Activated naive CD4-positive, alpha-beta T cell treated with anti-CD3 and anti-CD28 coated beads for 36 hours (primary cell): Measurements from ENCODE around the gene VWA8. TPM values are rescaled to one million over a fixed set of nuclear protein-coding genes. Genes with fewer than 3 reads are reported as not detected.
"Not testable (repeated sequence)": the region's sequence is repeated elsewhere in the genome, so short reads cannot be mapped to it uniquely, and the experiment has no call there.

ENCODE experiments used
- CTCF ChIA-PET: fragments of 350-600 bp; sonication (Branson Sonifier 250); formaldehyde crosslinking; loops from one replicate; lab custom pipeline; 2021; ENCODE audit warnings: antibody characterized with exemption; lab: Charles Lee
- DNase-seq: peaks from one replicate; pipeline ENCODE4 v3.0.0-alpha.2; 2020
- H3K27ac Mint-ChIP-seq: one replicate; pipeline ENCODE4 v1.8.0; 2021; ENCODE audit warnings: mild to moderate bottlenecking, mixed read lengths
- H3K27me3 Mint-ChIP-seq: one replicate; pipeline ENCODE4 v1.8.0; 2021; ENCODE audit warnings: low read depth, mixed read lengths
- H3K36me3 Mint-ChIP-seq: one replicate; pipeline ENCODE4 v1.8.0; 2021; ENCODE audit warnings: low read depth, mixed read lengths
- H3K4me1 Mint-ChIP-seq: one replicate; pipeline ENCODE4 v1.8.0; 2021; ENCODE audit warnings: low read depth, mixed read lengths
- H3K4me3 Mint-ChIP-seq: one replicate; pipeline ENCODE4 v1.8.0; 2021; ENCODE audit warnings: mild to moderate bottlenecking, moderate library complexity, mixed read lengths
- H3K9me3 Mint-ChIP-seq: one replicate; pipeline ENCODE4 v1.8.0; 2021; ENCODE audit warnings: mixed read lengths
- intact Hi-C: fragments of 100-400 bp; cut with micrococcal nuclease; formaldehyde crosslinking; loops from one replicate; pipeline ENCODE4 v1.15.1; 2023
- total RNA-seq, 2 experiments: library from RNA; stranded (reverse); gene quantifications; one replicate each; pipeline ENCODE4 v1.2.3, GENCODE V29; 2021

VWA8 gene
- total RNA-seq, 2 experiments from 2014 or later = 21.2 to 21.5 TPM

- Mint-ChIP-seq H3K9me3 (no peaks in the 10 kb centered on the region), H3K4me1 (peaks cover 19% of the 10 kb centered on the region), H3K36me3 (no peaks in the 10 kb centered on the region), H3K4me3 (no peak overlapping the region), H3K27ac (no peak overlapping the region), H3K27me3 (no peaks in the 10 kb centered on the region)
- intact Hi-C loops = loop anchor here (10.0 kb wide), 1 partner anchor 603 kb away; no protein-coding TSS in a partner anchor
- CTCF ChIA-PET = interaction anchor here (0.6 to 1.9 kb wide), 2 partner anchors 11 to 453 kb away, joined by 3 to 10 read pairs; no protein-coding TSS in a partner anchor
- no peak for DNase-seq
Measured at GRCh38 chr13:41658057-41658661, 302.8 kb downstream of the VWA8 start.

GRCh38 chr13:41655997-41656396, 304.9 kb downstream of the VWA8 start:
- Mint-ChIP-seq H3K27me3 (no peaks in the 10 kb centered on the region), H3K4me1 (peaks cover 22% of the 10 kb centered on the region), H3K36me3 (no peaks in the 10 kb centered on the region), H3K27ac (peak overlapping the region; percentile 27), H3K9me3 (no peaks in the 10 kb centered on the region), H3K4me3 (no peak overlapping the region)
- no peak for DNase-seq
- CTCF ChIA-PET = interaction anchor here (0.6 to 1.4 kb wide), 4 partner anchors 9 to 452 kb away, joined by 3 read pairs; no protein-coding TSS in a partner anchor
- intact Hi-C loops = loop anchor here (10.0 kb wide), 1 partner anchor 601 kb away; no protein-coding TSS in a partner anchor

- H3K27ac Mint-ChIP-seq = no peak overlapping the region
- intact Hi-C loops = loop anchor here (10.0 kb wide), 1 partner anchor 600 kb away; no protein-coding TSS in a partner anchor
- no peak for DNase-seq
- no peaks in the 10 kb centered on the region for H3K36me3 Mint-ChIP-seq
- CTCF ChIA-PET = interaction anchor here (5.5 kb wide), 1 partner anchor 195 kb away, joined by 33 read pairs; no protein-coding TSS in a partner anchor
- H3K27me3 Mint-ChIP-seq = no peaks in the 10 kb centered on the region
- peaks cover 22% of the 10 kb centered on the region for H3K4me1 Mint-ChIP-seq
- H3K9me3 Mint-ChIP-seq = no peaks in the 10 kb centered on the region
- no peak overlapping the region for H3K4me3 Mint-ChIP-seq
Measured at GRCh38 chr13:41654796-41655195, 306.1 kb downstream of the VWA8 start.

GRCh38 chr13:41652735-41653361, 308.1 kb downstream of the VWA8 start:
- CTCF ChIA-PET = interaction anchor here (0.6 to 5.5 kb wide), 18 partner anchors 9 to 579 kb away, joined by 3 to 33 read pairs (median 4); no protein-coding TSS in a partner anchor
- Mint-ChIP-seq H3K27ac (no peak overlapping the region), H3K4me1 (peaks cover 22% of the 10 kb centered on the region), H3K4me3 (no peak overlapping the region), H3K9me3 (no peaks in the 10 kb centered on the region), H3K36me3 (no peaks in the 10 kb centered on the region), H3K27me3 (no peaks in the 10 kb centered on the region)
- intact Hi-C loops = loop anchor here (1.0 to 10.0 kb wide), 6 partner anchors 194 to 598 kb away; no protein-coding TSS in a partner anchor
- DNase-seq = peak; percentile 66

- H3K27ac Mint-ChIP-seq = no peak overlapping the region
- CTCF ChIA-PET = interaction anchor here (0.6 to 5.5 kb wide), 6 partner anchors 8 to 714 kb away, joined by 3 to 33 read pairs (median 4); no protein-coding TSS in a partner anchor
- no peaks in the 10 kb centered on the region for H3K36me3 Mint-ChIP-seq
- H3K4me1 Mint-ChIP-seq = peaks cover 17% of the 10 kb centered on the region
- H3K9me3 Mint-ChIP-seq = no peaks in the 10 kb centered on the region
- intact Hi-C loops = loop anchor here (1.0 to 10.0 kb wide), 6 partner anchors 192 to 597 kb away; no protein-coding TSS in a partner anchor
- H3K4me3 Mint-ChIP-seq = no peak overlapping the region
- no peak for DNase-seq
- no peaks in the 10 kb centered on the region for H3K27me3 Mint-ChIP-seq
Measured at GRCh38 chr13:41651413-41652058, 309.4 kb downstream of the VWA8 start.

GRCh38 chr13:41650706-41651105, 310.2 kb downstream of the VWA8 start:
- DNase-seq = no peak
- H3K27ac Mint-ChIP-seq = no peak overlapping the region
- CTCF ChIA-PET = interaction anchor here (1.0 to 5.5 kb wide), 4 partner anchors 9 to 263 kb away, joined by 3 to 33 read pairs (median 6); no protein-coding TSS in a partner anchor
- no peak overlapping the region for H3K4me3 Mint-ChIP-seq
- intact Hi-C loops = loop anchor here (10.0 kb wide), 1 partner anchor 596 kb away; no protein-coding TSS in a partner anchor
- H3K4me1 Mint-ChIP-seq = peaks cover 9% of the 10 kb centered on the region
- no peaks in the 10 kb centered on the region for H3K9me3 Mint-ChIP-seq
- H3K36me3 Mint-ChIP-seq = no peaks in the 10 kb centered on the region
- H3K27me3 Mint-ChIP-seq = no peaks in the 10 kb centered on the region

GRCh38 chr13:41649659-41650058, 311.2 kb downstream of the VWA8 start:
- intact Hi-C loops = loop anchor here (10.0 kb wide), 1 partner anchor 595 kb away; no protein-coding TSS in a partner anchor
- DNase-seq = no peak
- CTCF ChIA-PET = interaction anchor here (1.0 to 2.1 kb wide), 3 partner anchors 10 to 262 kb away, joined by 3 to 9 read pairs (median 3); no protein-coding TSS in a partner anchor

GRCh38 chr13:41648314-41648935, 312.5 kb downstream of the VWA8 start:
- Mint-ChIP-seq H3K9me3 (no peaks in the 10 kb centered on the region), H3K27me3 (no peaks in the 10 kb centered on the region), H3K36me3 (no peaks in the 10 kb centered on the region), H3K27ac (no peak overlapping the region), H3K4me3 (no peak overlapping the region), H3K4me1 (peaks cover 3% of the 10 kb centered on the region)
- DNase-seq = no peak
- CTCF ChIA-PET = interaction anchor here (0.6 to 1.6 kb wide), 2 partner anchors 19 to 409 kb away, joined by 4 read pairs; no protein-coding TSS in a partner anchor
- intact Hi-C loops = no loop called here

More at GRCh38 chr13:41649659-41650058, 311.2 kb downstream of the VWA8 start:
- no peak overlapping the region for H3K27ac Mint-ChIP-seq
- no peaks in the 10 kb centered on the region for H3K9me3 Mint-ChIP-seq
- peaks cover 4% of the 10 kb centered on the region for H3K4me1 Mint-ChIP-seq
- H3K4me3 Mint-ChIP-seq = no peak overlapping the region
- no peaks in the 10 kb centered on the region for H3K27me3 Mint-ChIP-seq
- no peaks in the 10 kb centered on the region for H3K36me3 Mint-ChIP-seq

GRCh38 chr13:41647699-41648313, 313.1 kb downstream of the VWA8 start:
- H3K4me3 Mint-ChIP-seq, intact Hi-C loops, H3K27me3 Mint-ChIP-seq, H3K27ac Mint-ChIP-seq, H3K36me3 Mint-ChIP-seq, H3K9me3 Mint-ChIP-seq, DNase-seq, H3K4me1 Mint-ChIP-seq: not testable (repeated sequence)
- CTCF ChIA-PET = interaction anchor here (0.6 to 1.6 kb wide), 5 partner anchors 18 to 410 kb away, joined by 3 to 4 read pairs (median 4); no protein-coding TSS in a partner anchor

GRCh38 chr13:41645331-41645730, 315.6 kb downstream of the VWA8 start:
- no peaks in the 10 kb centered on the region for H3K4me1 Mint-ChIP-seq
- no peak overlapping the region for H3K4me3 Mint-ChIP-seq
- no peaks in the 10 kb centered on the region for H3K36me3 Mint-ChIP-seq
- CTCF ChIA-PET = no interaction called here
- H3K27me3 Mint-ChIP-seq = no peaks in the 10 kb centered on the region
- no peak for DNase-seq
- no peaks in the 10 kb centered on the region for H3K9me3 Mint-ChIP-seq
- intact Hi-C loops = no loop called here
- no peak overlapping the region for H3K27ac Mint-ChIP-seq

GRCh38 chr13:41644742-41645141, 316.2 kb downstream of the VWA8 start:
- Mint-ChIP-seq H3K9me3 (no peaks in the 10 kb centered on the region), H3K36me3 (peaks cover 1% of the 10 kb centered on the region), H3K27ac (no peak overlapping the region), H3K4me3 (no peak overlapping the region), H3K27me3 (no peaks in the 10 kb centered on the region), H3K4me1 (no peaks in the 10 kb centered on the region)
- CTCF ChIA-PET = no interaction called here
- intact Hi-C loops = no loop called here
- no peak for DNase-seq
